Glutamatergic neuron (in vitro differentiated cells): ENCODE measurements around the gene SCAMP4. TPM values are rescaled to one million over a fixed set of nuclear protein-coding genes. Genes with fewer than 3 reads are reported as not detected.

ENCODE experiments used
- DNase-seq: peaks from one replicate; pipeline ENCODE4 v3.0.0; 2022
- H3K27ac Mint-ChIP-seq: one replicate; pipeline ENCODE4 v1.8.0; 2020; ENCODE audit warnings: mild to moderate bottlenecking, mixed read lengths, inconsistent platforms; ENCODE audit not compliant: unreplicated experiment
- H3K27me3 Mint-ChIP-seq: one replicate; pipeline ENCODE4 v1.8.0; 2020; ENCODE audit warnings: mild to moderate bottlenecking, moderate library complexity, mixed read lengths, inconsistent platforms; ENCODE audit not compliant: unreplicated experiment
- H3K36me3 Mint-ChIP-seq: one replicate; pipeline ENCODE4 v1.8.0; 2020; ENCODE audit warnings: mild to moderate bottlenecking, mixed read lengths, inconsistent platforms; ENCODE audit not compliant: unreplicated experiment
- H3K4me1 Mint-ChIP-seq: one replicate; pipeline ENCODE4 v1.8.0; 2020; ENCODE audit warnings: mild to moderate bottlenecking, low read depth, mixed read lengths, inconsistent platforms; ENCODE audit not compliant: unreplicated experiment
- H3K4me3 Mint-ChIP-seq: one replicate; pipeline ENCODE4 v1.8.0; 2020; ENCODE audit warnings: mild to moderate bottlenecking, mixed read lengths, inconsistent platforms; ENCODE audit not compliant: unreplicated experiment
- H3K9me3 Mint-ChIP-seq: one replicate; pipeline ENCODE4 v1.8.0; 2020; ENCODE audit warnings: mild to moderate bottlenecking, moderate library complexity, mixed read lengths, inconsistent platforms; ENCODE audit not compliant: unreplicated experiment
- total RNA-seq: library from RNA; stranded (reverse); fragmentation: NEBNext Ultra II Directional; extraction: Animal tissue kit (Norgen Biotek cat#: 25700); gene quantifications from one replicate; pipeline ENCODE4 v1.2.1, GENCODE V29; 2021; ENCODE audit not compliant: unreplicated experiment
- TF ChIP-seq, protein P1 (sequence below): fragments of 200-600 bp; sonication (generic); IDR thresholded peaks from one replicate; pipeline ENCODE4 v1.5.0; 2021; ENCODE audit not compliant: partially characterized antibody, unreplicated experiment

Gene SCAMP4
- total RNA-seq, 1 donor from 2014 or later: 66.3 TPM

DNA sequence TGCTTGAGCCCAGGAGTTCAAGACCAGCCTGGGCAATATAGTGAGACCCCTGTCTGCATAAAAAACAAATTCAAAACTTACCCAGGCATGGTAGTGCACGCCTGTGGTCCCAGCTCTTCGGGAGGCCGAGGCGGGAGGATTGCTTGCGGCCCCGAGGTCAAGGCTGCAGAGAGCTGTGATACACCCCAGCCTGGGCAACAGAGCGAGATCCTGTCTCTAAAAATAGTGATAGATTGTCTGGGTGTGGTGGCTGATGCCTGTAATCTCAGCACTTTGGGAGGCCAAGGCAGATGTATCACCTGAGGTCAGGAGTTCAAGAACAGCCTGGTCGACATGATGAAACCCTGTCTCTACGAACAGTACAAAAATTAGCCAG is 37.9 kb upstream of the SCAMP4 start:
- TF ChIP-seq, protein P1, sequence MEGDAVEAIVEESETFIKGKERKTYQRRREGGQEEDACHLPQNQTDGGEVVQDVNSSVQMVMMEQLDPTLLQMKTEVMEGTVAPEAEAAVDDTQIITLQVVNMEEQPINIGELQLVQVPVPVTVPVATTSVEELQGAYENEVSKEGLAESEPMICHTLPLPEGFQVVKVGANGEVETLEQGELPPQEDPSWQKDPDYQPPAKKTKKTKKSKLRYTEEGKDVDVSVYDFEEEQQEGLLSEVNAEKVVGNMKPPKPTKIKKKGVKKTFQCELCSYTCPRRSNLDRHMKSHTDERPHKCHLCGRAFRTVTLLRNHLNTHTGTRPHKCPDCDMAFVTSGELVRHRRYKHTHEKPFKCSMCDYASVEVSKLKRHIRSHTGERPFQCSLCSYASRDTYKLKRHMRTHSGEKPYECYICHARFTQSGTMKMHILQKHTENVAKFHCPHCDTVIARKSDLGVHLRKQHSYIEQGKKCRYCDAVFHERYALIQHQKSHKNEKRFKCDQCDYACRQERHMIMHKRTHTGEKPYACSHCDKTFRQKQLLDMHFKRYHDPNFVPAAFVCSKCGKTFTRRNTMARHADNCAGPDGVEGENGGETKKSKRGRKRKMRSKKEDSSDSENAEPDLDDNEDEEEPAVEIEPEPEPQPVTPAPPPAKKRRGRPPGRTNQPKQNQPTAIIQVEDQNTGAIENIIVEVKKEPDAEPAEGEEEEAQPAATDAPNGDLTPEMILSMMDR: no peak
- H3K4me3 Mint-ChIP-seq: no peak overlapping the region
- H3K4me1 Mint-ChIP-seq: no peaks in the 10 kb centered on the region
- H3K9me3 Mint-ChIP-seq: peaks cover 3% of the 10 kb centered on the region
- DNase-seq: no peak
- no peaks in the 10 kb centered on the region for H3K27me3 Mint-ChIP-seq
- no peaks in the 10 kb centered on the region for H3K36me3 Mint-ChIP-seq
- H3K27ac Mint-ChIP-seq: no peak overlapping the region

DNA sequence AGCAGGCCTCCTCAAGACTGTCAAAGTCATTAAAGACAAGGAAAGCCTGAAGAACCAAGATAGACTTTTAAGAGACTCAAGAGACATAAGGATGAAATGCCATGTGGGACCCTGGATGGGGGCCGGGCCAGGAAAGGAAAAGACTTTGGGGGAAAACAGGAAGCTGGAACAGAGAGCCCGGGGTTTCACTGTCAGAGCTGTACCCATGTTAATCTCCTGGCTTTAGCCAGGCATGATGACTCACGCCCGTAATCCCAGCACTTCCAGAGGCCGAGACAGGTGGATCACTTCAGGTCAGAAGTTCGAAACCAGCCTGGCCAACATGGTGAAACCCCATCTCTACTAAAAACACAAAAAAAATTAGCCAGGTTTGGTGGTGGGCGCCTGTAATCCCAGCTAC is 36.2 kb upstream of the SCAMP4 start:
- H3K27me3 Mint-ChIP-seq: no peaks in the 10 kb centered on the region
- H3K4me3 Mint-ChIP-seq: no peak overlapping the region
- peaks cover 2% of the 10 kb centered on the region for H3K4me1 Mint-ChIP-seq
- peaks cover 1% of the 10 kb centered on the region for H3K9me3 Mint-ChIP-seq
- TF ChIP-seq, protein P1: no peak
- H3K36me3 Mint-ChIP-seq: no peaks in the 10 kb centered on the region
- no peak for DNase-seq
- H3K27ac Mint-ChIP-seq: no peak overlapping the region

DNA sequence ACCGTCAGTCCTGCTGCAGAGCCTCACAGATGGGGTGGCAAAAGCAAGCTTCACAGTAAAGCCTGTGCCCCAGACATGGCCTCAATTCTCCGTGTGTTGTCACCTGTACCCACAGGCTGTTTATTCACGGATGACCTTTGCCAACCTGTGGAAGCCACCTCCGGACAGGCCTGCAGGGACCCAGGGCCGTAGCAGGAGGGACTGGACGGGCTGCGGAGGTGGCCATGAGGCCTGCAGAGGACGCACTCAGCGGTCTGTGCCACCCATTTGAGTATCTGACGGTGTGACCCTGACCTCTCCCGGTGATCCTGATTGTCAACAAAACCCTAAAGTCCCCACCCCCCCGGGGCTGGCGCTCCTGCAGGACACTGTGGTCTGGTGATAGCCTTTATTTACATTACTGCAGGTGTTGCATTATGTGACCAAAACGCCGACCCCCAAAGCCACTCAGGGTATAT is 34.0 kb upstream of the SCAMP4 start:
- Mint-ChIP-seq H3K36me3 (no peaks in the 10 kb centered on the region), H3K9me3 (peaks cover 11% of the 10 kb centered on the region), H3K4me1 (peaks cover 12% of the 10 kb centered on the region), H3K27ac (no peak overlapping the region), H3K4me3 (no peak overlapping the region), H3K27me3 (peaks cover 10% of the 10 kb centered on the region)
- no peak for DNase-seq
- TF ChIP-seq, protein P1: no peak

DNA sequence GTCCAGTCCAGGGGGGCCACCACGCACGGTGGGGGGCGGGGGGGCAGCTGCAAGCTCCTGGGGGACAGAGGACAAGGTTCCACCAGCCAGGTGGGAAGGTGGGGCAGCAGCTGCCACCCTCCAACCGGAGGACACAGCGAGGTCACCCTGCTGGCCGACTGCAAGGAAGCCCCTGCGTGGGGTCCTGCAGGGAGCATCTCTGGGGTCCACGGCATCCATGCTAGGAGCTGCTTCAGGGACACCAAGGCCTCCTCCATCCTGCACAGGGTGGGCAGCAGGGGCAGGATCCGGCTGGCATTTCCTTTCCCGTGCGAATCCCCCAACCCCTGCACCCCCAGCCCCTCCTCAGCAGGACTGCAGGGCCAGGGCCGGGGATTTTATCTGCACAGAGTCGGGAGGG is 33.6 kb upstream of the SCAMP4 start:
- Mint-ChIP-seq H3K4me1 (peaks cover 12% of the 10 kb centered on the region), H3K27me3 (peaks cover 10% of the 10 kb centered on the region), H3K4me3 (no peak overlapping the region), H3K9me3 (peaks cover 12% of the 10 kb centered on the region), H3K27ac (no peak overlapping the region), H3K36me3 (no peaks in the 10 kb centered on the region)
- TF ChIP-seq, protein P1: no peak
- DNase-seq: no peak

DNA sequence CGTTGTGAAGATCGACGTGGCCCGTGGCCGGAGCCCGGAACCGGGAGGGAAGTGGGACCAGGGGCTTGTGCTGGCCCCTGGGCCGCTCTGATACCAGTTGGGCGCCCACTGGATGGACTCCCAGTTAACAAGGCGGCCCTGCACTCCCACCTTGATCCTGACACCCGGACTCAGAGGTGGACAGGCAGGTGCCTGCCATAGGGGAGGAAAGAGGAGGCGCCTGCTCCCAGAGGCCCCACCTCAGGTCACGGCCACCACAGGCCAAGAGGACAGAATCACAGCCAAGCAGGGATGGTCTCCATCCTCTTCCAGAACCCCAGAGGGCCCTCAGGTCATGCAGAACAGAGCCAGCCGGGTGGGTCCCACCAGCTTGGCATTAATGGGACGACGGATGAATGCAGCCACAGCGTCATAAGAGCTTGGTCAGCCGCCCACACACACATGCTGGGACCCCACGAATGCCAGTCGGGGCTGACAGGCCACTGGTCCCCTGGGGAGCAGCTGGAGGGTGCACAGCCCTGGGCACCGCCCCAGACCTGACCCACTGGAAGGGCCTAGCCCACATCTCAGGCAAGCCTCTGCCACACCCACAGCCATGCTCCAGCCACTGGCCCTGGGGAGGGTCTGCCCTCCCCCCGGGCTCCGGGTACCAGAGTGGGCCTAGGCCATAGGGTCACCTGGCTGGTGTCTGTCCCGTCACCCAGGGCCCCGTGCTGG is 32.2 kb upstream of the SCAMP4 start:
- no peak for DNase-seq
- H3K9me3 Mint-ChIP-seq: peaks cover 12% of the 10 kb centered on the region
- no peaks in the 10 kb centered on the region for H3K36me3 Mint-ChIP-seq
- no peak overlapping the region for H3K4me3 Mint-ChIP-seq
- H3K27me3 Mint-ChIP-seq: peaks cover 10% of the 10 kb centered on the region
- no peak overlapping the region for H3K27ac Mint-ChIP-seq
- peaks cover 12% of the 10 kb centered on the region for H3K4me1 Mint-ChIP-seq
- TF ChIP-seq, protein P1: no peak
